IPS DF 19.7 (cell line): ENCODE results near the gene NCF4.

Experiments
- DNase-seq: peaks from one replicate; pipeline ENCODE4 v3.0.0-alpha.2; 2013; ENCODE audit warnings: low read depth, low spot score

The NCF4 gene

DNA sequence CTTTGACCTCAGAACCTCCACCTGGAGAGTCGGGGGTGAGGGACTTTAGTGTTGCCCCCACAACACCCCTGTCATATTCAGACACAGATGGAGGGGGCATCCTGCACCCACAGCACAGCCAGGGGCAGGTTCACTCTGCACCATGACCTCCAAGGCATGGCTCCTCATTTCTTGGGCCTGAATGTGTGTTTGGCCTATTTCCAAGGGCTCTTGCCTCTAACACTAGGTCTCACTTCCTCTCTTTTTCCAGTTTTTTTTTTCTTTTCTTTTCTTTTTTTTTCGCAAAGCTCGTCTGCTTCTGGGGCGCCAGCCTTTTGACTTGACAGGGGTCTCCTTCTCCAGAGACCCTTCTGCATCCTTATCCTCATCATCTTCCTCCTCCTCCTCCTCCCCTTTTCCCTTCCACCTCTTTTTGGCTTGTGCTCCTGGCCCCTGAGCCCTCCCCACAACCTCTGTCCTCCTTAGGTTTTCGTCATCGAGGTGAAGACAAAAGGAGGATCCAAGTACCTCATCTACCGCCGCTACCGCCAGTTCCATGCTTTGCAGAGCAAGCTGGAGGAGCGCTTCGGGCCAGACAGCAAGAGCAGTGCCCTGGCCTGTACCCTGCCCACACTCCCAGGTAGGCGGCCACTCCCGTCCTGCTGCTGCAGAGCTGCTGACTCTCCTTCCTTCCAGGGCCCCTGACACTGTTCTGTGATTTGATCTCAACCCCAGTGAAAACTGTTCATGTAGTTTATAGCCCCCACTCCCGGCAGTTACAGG lies 3.8 kb downstream of the NCF4 start:
- no peak for DNase-seq

DNA sequence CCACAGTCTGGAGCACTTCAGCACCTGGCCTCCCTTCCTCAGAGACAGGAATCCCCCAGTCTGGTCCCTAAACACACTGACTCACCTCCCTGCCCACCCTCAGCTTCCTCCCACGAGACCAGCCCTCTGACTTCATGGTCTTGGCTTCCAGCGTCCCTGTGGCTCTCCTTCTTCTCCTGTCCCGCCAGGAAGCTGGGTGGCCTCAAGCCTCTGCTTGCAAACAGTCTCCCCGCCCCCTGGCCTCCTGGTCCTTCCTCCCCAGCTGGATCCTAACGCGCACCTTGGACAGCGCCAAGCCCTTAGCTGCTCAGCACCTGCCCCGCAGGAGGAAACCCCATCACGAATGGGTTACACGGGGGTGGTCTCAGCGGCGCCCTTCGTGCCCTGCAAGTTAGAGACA lies 4.5 kb downstream of the NCF4 start:
- DNase-seq: no peak

DNA sequence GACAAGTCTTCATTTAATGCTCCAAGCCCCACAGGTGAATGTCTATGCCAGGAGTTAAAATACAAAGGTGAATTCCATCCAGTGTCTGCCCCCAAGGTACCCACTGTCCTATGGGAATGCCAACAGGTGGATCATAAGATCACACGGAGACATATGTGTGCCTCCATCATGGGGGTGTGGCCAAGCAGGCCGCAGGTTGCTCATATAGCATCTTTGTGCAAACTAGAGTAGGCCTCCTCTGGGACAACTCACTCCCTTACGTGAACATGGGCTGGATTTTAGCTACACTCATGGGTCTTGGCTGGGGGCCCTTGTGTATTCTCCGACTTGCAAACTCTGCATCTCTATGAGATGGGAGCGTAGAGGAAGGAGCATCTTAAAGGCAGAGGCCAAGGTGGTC lies 6.9 kb downstream of the NCF4 start:
- DNase-seq: no peak

DNA sequence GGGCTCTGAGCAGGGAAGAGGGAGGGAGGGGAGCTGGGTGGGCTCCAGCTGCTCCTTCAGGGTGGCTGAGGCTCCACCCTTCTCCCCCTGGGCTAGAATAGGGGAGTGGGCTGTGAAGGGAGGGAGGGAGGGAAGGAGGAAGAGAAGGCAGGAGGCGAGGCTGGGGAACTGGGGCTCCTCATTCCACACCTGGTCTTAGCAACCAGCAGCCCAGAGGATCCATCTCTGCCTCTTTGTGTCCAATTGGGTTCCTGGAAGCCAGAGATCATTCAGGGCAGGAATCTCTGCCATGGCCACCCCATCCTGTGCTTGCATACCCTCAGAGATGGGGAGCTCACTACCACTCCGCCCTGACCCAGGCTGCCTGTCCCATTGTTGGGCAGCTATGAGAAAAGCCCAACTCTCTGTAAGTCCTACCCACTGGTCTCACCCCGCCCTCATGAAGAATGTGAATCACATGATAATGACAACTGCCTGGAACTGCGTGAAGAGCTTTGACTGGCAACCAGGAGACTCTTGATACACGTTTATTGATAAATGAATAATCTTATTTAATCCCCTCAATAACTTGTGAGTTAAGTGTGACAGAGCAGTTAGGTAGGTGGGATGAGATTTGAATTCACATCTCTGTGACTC lies 7.9 kb downstream of the NCF4 start:
- DNase-seq: no peak

DNA sequence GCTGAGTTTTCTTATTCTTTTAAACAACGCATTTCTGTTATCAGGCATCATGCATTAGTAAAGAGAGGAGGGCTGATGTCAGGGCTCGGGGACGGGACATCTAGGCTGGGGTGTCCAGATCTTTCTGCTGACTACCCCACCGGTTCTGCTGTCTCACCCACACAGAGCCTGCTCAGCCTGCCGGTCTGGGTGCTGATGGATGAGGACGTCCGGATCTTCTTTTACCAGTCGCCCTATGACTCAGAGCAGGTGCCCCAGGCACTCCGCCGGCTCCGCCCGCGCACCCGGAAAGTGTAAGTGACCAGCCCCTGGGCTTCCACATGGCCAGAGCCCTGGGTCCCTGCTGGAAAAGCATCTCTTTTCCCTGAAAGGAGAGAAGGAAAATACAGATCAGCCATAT lies 9.4 kb downstream of the NCF4 start:
- DNase-seq: no peak

DNA sequence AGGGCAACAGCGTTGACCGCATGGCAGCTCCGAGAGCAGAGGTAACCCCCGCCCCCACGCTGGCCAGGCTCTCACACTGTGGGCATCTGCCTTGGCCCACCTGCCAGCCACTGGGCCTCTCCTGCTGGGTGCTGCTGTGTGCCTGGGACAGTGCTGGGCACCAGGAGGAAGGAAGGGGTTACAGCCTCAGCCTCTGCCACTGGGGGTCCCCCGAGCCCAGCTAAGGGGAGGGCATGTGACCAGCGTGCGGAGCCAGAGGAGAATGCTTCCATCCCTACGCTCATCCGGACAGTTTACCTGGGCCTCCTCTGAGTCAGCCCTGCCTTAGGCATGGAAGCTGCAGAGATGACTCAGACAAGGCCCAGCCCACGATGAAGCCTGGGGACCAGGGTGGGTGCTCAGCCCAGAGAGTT lies 10.9 kb downstream of the NCF4 start:
- no peak for DNase-seq

DNA sequence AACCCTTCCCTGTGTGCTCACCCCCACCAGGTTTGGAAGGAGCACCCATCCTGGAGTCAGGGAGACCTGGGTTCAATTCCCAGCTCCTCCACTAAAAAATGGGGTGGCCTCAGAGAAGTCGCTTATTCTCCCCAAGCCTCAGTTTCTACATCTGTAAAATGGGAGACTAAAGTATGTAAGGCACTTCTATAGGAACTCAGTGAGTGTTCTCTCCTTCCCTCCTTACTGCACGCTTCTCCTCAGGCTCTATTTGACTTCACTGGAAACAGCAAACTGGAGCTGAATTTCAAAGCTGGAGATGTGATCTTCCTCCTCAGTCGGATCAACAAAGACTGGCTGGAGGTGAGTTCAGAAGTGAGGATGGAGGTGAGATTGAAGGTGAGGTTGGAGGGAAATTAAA lies 11.3 kb downstream of the NCF4 start:
- no peak for DNase-seq

DNA sequence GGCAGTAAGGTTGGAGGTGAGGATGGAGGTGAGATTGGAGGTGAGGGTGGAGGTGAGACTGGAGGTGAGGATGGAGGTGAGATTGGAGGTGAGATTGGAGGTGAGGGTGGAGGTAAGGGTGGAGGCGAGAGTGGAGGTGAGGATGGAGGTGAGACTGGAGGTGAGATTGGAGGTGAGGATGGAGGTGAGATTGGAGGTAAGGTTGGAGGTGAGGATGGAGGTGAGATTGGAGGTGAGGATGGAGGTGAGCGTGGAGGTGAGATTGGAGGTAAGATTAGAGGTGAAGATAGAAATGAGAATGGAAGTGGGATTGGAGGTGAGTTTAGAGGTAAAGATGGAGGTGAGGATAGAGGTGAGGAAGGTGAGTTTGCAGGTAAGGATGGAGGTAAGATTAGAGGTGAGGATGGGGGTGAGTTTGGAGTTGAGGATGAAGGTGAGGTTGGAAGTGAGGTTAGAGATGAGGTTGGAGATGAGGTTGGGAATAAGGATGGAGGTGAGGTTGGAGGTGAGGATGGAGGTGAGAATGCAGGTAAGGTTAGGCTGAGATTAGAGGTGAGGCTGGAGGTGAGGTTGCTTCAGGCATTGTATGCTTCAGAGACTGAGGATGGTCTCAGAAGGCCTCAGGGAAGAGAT lies 12.2 kb downstream of the NCF4 start:
- no peak for DNase-seq

DNA sequence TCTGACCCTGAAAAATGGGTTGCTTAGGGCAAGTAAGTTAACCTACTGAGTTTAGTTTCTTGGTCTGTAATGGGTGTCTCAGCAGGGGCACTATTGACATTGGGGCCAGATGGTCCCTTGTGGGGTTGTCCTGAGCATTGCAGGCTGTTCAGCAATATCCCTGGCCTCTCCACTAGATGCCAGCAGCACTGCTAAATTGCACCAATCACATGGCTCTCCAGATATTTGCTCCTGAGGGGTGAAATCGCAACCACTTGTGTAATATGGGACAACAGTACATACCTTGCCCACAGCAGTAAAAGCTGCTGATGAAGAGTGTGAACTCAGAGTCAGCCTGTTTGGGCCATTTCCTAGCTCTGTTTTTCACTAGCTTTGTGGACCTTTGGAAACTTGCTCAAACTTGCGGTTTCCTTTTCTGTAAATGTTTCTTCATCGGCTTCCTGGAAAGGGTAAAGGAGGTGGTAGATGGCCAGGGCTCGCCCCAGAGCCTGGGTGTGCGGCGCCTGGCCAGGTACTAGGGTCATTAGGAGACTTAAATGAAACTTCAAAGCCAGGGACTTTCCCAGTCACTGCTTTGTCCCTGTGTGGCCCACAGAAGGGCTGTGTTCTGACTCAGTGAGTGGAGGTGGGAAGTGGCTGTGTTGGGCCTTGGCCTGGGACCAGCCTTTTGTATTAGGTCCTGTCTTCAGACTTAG lies 13.0 kb downstream of the NCF4 start:
- no peak for DNase-seq

DNA sequence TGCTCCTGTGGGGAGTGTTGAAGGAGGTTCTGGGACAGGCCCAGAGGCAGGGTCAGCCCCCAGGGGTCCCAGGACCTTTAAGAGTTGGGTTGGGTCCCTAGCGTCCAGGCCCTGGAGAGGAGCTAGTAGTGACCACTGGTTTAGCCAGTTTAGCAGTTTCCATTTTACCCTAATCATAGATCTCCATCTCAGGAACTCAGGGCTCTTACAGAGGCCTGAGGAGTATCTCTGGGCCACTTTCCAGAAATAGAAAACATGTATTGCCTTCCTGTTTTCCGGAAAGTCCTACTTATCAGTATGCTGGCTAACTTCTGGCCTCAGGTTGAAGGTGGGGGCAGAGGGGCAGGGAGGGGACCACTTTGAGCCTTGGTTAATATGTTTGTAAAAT lies 13.5 kb downstream of the NCF4 start:
- no peak for DNase-seq

DNA sequence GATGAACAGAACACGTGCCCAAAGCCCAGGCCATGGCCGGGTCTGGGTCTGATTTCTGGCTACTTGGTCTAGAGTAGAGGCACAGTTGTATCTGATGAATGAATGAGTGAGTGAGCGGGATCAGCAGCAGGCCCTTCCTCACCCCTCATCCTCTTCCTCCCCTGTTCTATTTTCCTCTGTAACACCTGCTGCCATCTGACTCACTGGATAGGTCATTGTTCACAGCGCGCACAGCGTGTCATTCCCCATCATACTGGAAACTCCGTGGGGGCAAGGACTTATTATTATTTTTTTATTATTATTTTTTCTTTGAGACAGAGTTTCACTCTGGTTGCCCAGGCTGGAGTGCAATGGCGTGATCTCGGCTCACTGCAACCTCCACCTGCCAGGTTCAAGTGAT lies 13.9 kb downstream of the NCF4 start:
- no peak for DNase-seq

DNA sequence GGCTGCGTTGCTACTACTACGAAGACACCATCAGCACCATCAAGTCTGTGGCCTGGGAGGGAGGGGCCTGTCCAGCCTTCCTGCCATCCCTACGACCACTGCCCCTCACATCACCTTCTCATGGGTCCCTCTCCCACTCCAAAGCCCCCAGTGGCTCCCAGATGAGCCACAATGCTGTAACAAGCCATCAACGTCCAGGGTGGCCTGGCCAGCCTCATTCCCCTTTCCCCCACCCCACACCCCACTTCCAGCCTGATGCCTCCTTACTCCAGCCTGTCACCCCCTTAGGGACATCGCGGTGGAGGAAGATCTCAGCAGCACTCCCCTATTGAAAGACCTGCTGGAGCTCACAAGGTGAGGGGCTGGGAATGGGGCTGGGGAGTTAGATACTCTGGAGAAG lies 14.9 kb downstream of the NCF4 start:
- no peak for DNase-seq

DNA sequence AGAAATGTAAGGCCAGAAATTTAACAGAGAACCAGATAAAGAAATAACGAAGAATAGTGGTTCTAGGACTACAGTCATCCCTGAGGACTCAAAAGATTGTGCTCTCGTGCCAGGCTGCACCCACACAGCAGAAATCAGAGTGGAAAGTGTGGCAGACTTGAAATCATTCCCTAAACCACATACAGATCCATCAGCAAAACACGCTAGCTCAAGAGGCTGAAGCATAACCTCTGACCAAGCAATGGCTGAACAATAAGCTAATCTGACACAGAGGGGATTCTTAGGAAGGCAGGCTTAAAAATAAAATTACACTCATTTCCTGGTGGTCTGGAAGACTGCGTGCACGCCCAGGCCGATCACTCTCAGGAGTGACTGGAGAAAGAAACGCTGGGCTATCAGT lies 19.0 kb downstream of the NCF4 start:
- no peak for DNase-seq

DNA sequence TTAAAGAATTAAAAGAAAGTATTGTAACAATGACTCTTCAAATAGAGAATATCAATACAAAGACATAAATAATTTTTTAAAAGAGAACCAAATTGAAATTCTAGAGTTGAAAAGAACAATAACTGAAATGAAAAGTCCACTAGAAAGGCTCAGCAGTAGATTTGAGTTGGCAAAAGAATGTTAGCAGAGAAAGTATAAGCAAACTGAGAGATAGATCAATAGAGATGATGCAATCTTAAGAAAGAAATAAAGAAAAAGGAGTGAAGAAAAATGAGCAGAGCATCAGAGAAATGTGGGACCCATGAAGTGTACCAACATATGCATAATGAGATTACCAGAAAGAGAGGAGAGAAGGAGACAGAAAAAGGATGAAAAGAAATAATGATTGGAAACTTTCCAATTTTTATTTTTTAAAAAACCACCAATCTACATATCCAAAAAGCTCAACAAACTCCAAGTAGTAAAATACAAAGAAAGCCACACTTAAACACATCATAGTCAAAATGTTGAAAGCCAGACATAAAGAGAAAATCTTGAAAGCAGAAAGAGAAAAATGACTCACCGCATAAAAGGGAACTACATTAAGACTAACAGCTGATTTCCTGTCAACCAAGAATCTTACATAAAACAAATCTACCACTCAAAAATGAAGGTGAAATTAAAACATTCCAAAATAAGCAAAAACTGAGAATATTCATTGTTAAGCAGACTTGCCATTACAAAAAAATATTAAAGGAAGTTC lies 20.9 kb downstream of the NCF4 start:
- no peak for DNase-seq

DNA sequence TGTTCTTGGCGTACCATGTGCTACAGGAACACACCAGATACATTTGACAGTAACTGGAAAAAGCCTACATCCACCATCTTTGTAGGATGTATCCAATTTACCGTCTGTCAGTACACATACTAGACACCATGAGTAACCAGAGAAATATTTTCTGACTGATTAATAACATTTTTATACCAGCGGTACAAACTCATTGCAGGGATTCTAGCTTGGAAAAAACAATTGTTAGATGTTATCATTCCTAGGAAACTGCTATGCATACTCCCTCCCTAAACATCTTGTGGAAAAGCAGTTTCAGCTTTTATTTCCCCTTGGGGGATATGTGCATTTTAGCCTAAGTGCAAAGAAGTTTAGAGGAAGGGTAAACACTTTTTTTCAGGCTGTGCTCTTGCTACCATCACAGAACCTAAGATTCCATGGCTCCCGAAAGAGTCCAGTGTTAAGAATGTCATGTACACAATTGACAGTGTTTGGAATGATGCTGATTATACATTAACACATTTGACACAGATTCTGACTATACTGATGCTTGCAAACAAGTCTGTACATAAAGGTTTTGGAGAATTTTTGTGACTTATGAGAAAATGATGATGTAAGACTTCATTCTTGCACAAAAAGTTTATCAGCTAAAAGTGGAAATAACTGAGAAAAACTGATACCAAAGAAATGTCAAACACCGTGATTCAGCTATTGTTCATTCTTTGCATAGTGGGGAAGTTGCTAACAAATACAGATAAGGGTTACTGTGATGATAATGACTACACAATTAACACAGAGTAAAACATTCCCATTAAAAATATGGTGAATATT lies 23.7 kb downstream of the NCF4 start:
- no peak for DNase-seq

DNA sequence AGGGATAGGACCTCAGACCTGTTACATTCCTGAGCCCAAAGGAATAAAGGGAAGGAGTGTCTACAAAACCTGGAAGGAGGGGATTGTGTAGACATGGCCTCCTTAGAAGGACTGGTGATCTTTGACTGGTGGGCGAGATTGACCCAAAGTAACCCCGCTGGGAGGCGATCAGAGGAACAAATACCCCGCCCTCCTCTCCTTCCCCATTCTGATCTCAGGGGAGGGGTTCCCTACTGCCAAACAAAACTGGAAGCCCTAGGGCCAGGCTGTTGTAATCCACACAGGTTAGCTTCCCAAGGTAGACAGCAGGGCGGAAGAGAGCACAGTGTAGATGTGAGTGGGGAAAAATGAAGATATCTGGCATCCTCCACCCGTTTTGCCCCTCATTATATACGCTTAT lies 24.7 kb downstream of the NCF4 start:
- DNase-seq: no peak

DNA sequence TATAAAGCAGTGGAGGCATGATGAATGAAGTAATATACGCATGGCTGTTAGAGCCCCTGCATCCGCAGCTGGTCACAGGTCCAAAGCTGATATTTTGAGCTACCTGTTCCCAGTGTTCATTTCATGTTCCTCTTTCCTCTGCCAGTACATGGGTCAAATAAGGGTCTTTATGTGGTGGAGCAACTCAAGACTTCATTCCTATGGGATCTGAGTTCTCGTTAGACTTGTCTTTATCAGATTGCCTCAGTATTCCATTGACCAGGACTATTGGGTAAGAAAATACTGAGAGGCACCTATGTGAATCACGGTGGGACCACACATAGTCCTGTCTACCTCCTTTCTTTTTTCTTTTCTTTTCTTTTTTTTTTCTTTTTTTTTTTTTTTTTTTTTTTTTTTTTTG lies 25.2 kb downstream of the NCF4 start:
- no peak for DNase-seq

DNA sequence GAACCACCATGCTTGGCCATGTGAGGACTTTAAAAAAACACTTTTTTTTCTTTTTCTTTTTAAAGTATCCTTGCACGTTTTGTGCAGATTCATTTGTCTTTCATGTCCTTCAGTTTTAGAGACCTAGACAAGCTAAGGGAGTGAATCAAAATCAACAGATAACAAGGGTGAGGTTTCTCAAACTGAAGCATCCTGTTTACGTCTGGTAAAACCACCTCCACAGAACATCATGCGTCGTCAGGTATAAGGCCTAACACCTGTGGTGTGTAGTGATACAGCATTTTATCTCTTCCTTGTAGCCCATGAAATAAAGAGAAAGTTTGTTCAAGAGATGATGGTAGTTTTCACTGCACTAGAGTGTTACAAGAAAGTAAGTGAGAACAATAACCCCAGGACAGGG lies 26.4 kb downstream of the NCF4 start:
- no peak for DNase-seq

DNA sequence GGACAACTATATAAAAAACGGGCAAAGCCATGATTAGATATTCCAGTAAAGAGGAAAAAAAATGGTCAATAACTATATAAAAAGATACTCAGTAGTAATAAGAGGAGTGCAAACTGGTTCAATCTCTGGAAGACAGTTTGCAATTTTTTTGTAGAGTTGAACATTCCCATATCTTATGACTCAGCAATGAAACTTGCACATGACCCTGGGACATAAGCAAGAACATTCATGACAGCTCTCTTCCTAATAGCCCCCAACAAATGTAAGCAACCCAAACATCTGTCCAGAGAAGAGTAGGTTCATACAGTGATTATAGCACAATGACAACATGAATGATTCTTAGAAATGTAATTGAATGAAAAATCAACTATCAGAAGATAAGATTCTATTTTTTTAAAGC lies 30.8 kb downstream of the NCF4 start:
- no peak for DNase-seq

DNA sequence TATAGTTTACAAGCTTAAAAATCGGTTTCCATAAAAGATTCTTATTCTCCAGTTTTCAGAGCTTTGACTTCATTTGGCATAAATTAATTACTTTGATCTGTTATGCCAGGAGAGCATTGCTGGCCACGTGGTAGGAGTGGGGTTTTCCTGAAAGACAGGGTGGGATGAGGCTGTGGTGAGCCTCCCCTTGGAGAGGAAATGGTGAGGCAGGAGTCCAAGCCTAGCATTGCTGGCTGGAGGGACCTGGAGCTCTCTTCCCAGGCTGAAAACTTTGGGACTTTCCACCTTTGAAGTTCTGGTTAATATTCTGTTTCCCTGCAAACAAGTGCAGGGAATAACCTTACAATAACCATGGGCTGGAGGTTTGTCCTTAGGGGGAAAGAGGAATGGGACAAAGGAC lies 31.5 kb downstream of the NCF4 start:
- no peak for DNase-seq

DNA sequence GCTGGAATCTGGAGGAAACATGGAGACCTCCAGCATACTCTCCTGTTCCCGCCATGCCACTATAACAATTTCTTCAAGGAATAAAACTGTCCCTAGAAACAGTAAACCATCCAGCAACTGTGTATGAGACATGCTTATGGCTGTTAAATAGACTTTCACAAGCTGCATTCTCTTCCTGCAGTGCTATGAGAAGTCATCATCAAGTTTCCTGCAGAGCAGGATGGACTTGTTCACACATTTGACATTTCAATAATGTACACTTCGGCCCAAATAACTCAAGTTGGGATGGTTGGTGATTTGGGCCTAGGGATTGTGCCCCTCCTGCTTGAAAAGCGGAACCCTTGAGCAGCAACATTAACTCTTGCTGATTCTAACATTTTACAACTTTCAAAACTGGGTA lies 32.5 kb downstream of the NCF4 start:
- no peak for DNase-seq
